ENCODE results near the gene LINC01488. TPM values are rescaled to one million over a fixed set of nuclear protein-coding genes. Genes with fewer than 3 reads are reported as not detected.

Gene LINC01488
- total and polyA plus RNA-seq, 2 of the 13 experiments (the other 11 are each of a cell fraction or from before 2014, with no cell fraction given), result 0.26 to 0.58 TPM

DNA sequence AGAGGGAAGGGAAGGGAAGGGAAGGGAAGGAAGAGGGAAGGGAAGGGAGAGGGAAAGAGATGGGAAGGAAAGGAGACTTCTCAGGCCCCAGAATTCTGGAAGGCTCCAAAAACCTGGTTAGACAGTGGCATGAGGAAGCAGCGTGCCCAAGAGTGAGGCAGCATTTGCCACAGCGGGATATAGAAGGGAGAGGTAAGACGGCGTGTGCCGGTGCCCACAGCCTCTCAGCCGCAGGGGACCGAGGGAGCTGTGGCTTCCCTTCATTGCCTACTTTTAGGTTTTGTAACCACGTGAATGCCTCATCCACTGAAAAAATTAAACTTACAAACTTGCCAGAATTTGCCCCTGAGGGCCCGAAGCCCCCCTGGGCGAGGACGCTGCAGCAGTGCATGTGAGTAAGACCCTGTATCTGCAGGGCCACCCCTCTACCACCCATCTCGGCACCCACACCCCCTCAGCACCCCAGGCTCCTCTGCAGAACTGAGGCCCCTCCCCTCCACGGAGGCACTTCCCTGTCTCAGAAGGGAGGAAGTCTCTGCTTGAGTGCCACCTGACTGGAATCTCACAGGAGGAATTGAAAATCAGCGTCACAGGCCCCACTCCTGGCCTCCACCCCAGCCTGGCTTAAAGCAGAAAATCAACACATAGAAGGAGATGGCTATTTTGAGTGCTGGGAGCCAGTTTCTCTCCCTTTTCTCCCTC, 58.1 kb downstream of the LINC01488 start:
- no TSS peak for BruUV-seq (replicated peaks)
- Histone ChIP-seq H3K4me3 (replicated peaks in 1 of 3; ENCODE audit: insufficient read depth in 1 of 3, low read depth in 2 of 3, low read length in 3 of 3) (no peak overlapping the region), H2AFZ (ENCODE audit: low read length) (no peak overlapping the region), H3K36me3 (replicated peaks in 1 of 2; ENCODE audit: control insufficient read depth in 1 of 2, insufficient read depth in 2 of 2, low read length in 2 of 2) (no peaks in the 10 kb centered on the region), H3K9me3 (ENCODE audit: low read length) (no peaks in the 10 kb centered on the region), H3K27me3 (ENCODE audit: control insufficient read depth in 1 of 2, insufficient read depth in 2 of 2, low read length in 2 of 2) (peaks cover 4 to 38% of the 10 kb centered on the region in 2 experiments), H4K20me1 (ENCODE audit: insufficient read depth, low read length) (no peaks in the 10 kb centered on the region), H3K4me1 (ENCODE audit: insufficient read depth, low read length) (peaks cover 7% of the 10 kb centered on the region), H3K79me2 (ENCODE audit: insufficient read depth, low read length) (no peaks in the 10 kb centered on the region), H3K4me2 (ENCODE audit: low read depth, low read length) (no peak overlapping the region), H3K27ac (ENCODE audit: extremely low read length, insufficient read depth, low read length) (no peak overlapping the region), H3K9ac (ENCODE audit: insufficient read depth, low read depth, low read length) (no peak overlapping the region)
- intact Hi-C loops (cut with micrococcal nuclease; ENCODE audit: unreplicated experiment) (no loop called here), in situ Hi-C loops (cut with HindIII; ENCODE audit: extremely low pct_ligation_motif_present, low pct_unique_long_range_greater_than_20kb) (no loop called here)
- 45% methylated on average over 11 of the region's 14 CpGs for WGBS (ENCODE audit: low lambda C conversion rate)
- DNase-seq (ENCODE audit: low spot score), result no peak
- no peak for ATAC-seq
- TF ChIP-seq PAF1 (CRISPR knock-in tag; IDR thresholded peaks at IDR 0.05), result no peak
- no peak for TF ChIP-seq ZNF292 (CRISPR knock-in tag; IDR thresholded peaks at IDR 0.05; ENCODE audit: borderline replicate concordance, low read depth)
- no peak for TF ChIP-seq CREB1 (IDR thresholded peaks at IDR 0.05)
- no peak for TF ChIP-seq CREB1 (CRISPR knock-in tag; IDR thresholded peaks at IDR 0.05)
- no peak for TF ChIP-seq ZNF772 (CRISPR knock-in tag; IDR thresholded peaks at IDR 0.05)
- TF ChIP-seq AGO2 (optimal IDR thresholded peaks at IDR 0.05; ENCODE audit: low read depth, low read length), result no peak
- TF ChIP-seq, protein P1, sequence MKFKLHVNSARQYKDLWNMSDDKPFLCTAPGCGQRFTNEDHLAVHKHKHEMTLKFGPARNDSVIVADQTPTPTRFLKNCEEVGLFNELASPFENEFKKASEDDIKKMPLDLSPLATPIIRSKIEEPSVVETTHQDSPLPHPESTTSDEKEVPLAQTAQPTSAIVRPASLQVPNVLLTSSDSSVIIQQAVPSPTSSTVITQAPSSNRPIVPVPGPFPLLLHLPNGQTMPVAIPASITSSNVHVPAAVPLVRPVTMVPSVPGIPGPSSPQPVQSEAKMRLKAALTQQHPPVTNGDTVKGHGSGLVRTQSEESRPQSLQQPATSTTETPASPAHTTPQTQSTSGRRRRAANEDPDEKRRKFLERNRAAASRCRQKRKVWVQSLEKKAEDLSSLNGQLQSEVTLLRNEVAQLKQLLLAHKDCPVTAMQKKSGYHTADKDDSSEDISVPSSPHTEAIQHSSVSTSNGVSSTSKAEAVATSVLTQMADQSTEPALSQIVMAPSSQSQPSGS (CRISPR knock-in tag; IDR thresholded peaks at IDR 0.05), result no peak
- no peak for TF ChIP-seq TCF7 (IDR thresholded peaks at IDR 0.05; ENCODE audit: low read depth)
- TF ChIP-seq ZC3H4 (CRISPR knock-in tag; IDR thresholded peaks at IDR 0.05; ENCODE audit: borderline replicate concordance), result no peak
- TF ChIP-seq GABPB1 (CRISPR knock-in tag; IDR thresholded peaks at IDR 0.05), result no peak
- POLR2A ChIA-PET, result no interaction called here
- FAIRE-seq, result no peak
- CTCF ChIA-PET (ENCODE audit: low intra/inter-chr PET ratio, low total read pairs), result no interaction called here
